ENCODE data around the gene CCDC146.

CCDC146 gene

DNA sequence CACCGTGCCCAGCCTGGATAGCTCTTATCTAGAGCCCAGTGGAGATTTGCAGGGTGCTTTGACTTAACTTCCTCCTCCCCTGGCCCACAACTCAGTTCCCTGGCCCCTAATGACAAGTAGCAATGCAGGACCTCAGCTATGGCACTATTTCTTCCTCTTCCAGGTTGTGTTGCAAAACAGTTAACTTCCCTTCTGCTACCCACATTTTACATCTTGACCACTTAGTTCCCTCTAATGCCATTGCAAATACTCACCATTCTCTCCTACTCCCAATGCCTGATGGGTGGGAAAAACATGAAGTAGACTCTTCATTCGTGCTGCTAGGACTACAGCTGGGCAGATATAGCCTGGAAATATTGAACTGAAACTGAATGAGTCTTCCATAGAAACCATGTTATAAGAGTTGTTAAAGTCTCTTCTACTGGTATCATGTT, 116.3 kb downstream of the CCDC146 start:
- Histone ChIP-seq H3K27ac (ENCODE audit: low read depth, low read length) (no peak overlapping the region), H2BK120ac (ENCODE audit: low read depth, low read length) (no peak overlapping the region), H3K18ac (ENCODE audit: low read length) (no peak overlapping the region), H3K56ac (ENCODE audit: low read length) (no peak overlapping the region), H2AK5ac (ENCODE audit: low read length) (no peak overlapping the region), H3K4me1 (ENCODE audit: control insufficient read depth, low read depth, low read length) (no peaks in the 10 kb centered on the region), H3K4ac (ENCODE audit: low read depth, low read length) (no peak overlapping the region), H3K36me3 (ENCODE audit: control insufficient read depth, insufficient read depth, low read length) (no peaks in the 10 kb centered on the region), H3K9ac (ENCODE audit: low read length) (no peak overlapping the region), H3K79me1 (ENCODE audit: low read length) (no peaks in the 10 kb centered on the region), H3K23ac (ENCODE audit: low read length) (no peak overlapping the region), H4K8ac (ENCODE audit: low read depth, low read length) (no peak overlapping the region), H3K4me2 (ENCODE audit: low read length) (no peak overlapping the region), H3K27me3 (ENCODE audit: insufficient read depth, low read length, poor library complexity) (no peaks in the 10 kb centered on the region), H2BK15ac (replicated peaks; ENCODE audit: low read depth) (no peak overlapping the region), H3K4me3 (ENCODE audit: low read length) (no peak overlapping the region), H4K5ac (ENCODE audit: low read length) (no peak overlapping the region), H2BK5ac (ENCODE audit: low read length) (no peak overlapping the region), H3K79me2 (ENCODE audit: control insufficient read depth, insufficient read depth, low read length) (no peaks in the 10 kb centered on the region)
- no peak for DNase-seq
- WGBS (ENCODE audit: extremely low coverage, insufficient coverage, low lambda C conversion rate), result no CpG with 5 or more reads among the region's 2 CpGs

DNA sequence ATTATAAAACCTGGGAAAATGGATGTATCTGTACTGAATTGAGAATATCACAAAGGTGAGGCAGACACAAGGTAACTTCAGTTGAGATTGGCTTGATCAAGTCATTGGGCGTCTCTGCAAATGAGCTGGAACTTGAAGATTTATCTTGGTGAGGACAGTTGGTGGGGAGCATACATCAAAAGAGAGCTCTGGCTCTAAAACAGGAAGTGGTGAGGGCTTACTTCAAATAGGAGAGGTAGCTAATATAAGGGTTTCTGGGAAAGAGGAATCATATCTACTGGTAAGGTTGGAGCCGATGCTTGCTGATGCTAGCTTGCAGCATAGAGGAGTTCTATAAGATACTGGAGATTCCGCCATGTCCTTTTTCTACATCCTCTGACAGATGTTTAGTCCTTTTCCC, 117.1 kb downstream of the CCDC146 start:
- no peak overlapping the region for H3K4me2 ChIP-seq (ENCODE audit: low read length)
- H4K8ac ChIP-seq (ENCODE audit: low read depth, low read length), result no peak overlapping the region
- H3K4me3 ChIP-seq (ENCODE audit: low read length), result no peak overlapping the region
- no peak overlapping the region for H3K4ac ChIP-seq (ENCODE audit: low read depth, low read length)
- no peak overlapping the region for H2BK5ac ChIP-seq (ENCODE audit: low read length)
- no peak overlapping the region for H3K9ac ChIP-seq (ENCODE audit: low read length)
- no peak overlapping the region for H2BK15ac ChIP-seq (replicated peaks; ENCODE audit: low read depth)
- H3K23ac ChIP-seq (ENCODE audit: low read length), result no peak overlapping the region
- H3K56ac ChIP-seq (ENCODE audit: low read length), result no peak overlapping the region
- no peak overlapping the region for H2BK120ac ChIP-seq (ENCODE audit: low read depth, low read length)
- no peaks in the 10 kb centered on the region for H3K27me3 ChIP-seq (ENCODE audit: insufficient read depth, low read length, poor library complexity)
- H3K79me2 ChIP-seq (ENCODE audit: control insufficient read depth, insufficient read depth, low read length), result no peaks in the 10 kb centered on the region
- H4K5ac ChIP-seq (ENCODE audit: low read length), result no peak overlapping the region
- no peak overlapping the region for H3K18ac ChIP-seq (ENCODE audit: low read length)
- H3K4me1 ChIP-seq (ENCODE audit: control insufficient read depth, low read depth, low read length), result no peaks in the 10 kb centered on the region
- DNase-seq, result no peak
- H2AK5ac ChIP-seq (ENCODE audit: low read length), result no peak overlapping the region
- no peaks in the 10 kb centered on the region for H3K79me1 ChIP-seq (ENCODE audit: low read length)
- no peak overlapping the region for H3K27ac ChIP-seq (ENCODE audit: low read depth, low read length)
- H3K36me3 ChIP-seq (ENCODE audit: control insufficient read depth, insufficient read depth, low read length), result no peaks in the 10 kb centered on the region
- no CpG with 5 or more reads among the region's 3 CpGs for WGBS (ENCODE audit: extremely low coverage, insufficient coverage, low lambda C conversion rate)

DNA sequence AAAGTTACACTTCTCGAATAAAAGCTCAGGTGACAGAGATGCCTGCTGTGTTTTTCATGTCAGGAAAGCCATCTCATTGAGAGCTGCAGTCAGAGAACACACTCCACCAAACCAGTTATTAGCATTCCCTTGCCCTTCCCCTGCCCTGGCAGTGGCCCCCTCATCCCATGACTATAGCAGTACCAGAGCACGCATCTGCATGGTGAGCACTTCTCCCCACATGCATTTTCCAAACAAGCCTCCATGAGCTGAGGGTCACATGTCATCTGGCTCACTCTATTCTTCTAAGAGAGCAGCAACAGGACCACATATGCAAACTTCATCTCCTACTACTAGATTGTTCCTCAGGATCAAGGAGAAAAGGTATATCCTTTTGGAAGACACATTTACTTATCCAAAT, 119.7 kb downstream of the CCDC146 start:
- Histone ChIP-seq H3K27ac (ENCODE audit: low read depth, low read length) (no peak overlapping the region), H2BK5ac (ENCODE audit: low read length) (no peak overlapping the region), H3K79me2 (ENCODE audit: control insufficient read depth, insufficient read depth, low read length) (no peaks in the 10 kb centered on the region), H3K79me1 (ENCODE audit: low read length) (no peaks in the 10 kb centered on the region), H3K9ac (ENCODE audit: low read length) (no peak overlapping the region), H3K23ac (ENCODE audit: low read length) (no peak overlapping the region), H4K5ac (ENCODE audit: low read length) (no peak overlapping the region), H4K8ac (ENCODE audit: low read depth, low read length) (no peak overlapping the region), H2AK5ac (ENCODE audit: low read length) (no peak overlapping the region), H2BK120ac (ENCODE audit: low read depth, low read length) (no peak overlapping the region), H3K4me1 (ENCODE audit: control insufficient read depth, low read depth, low read length) (no peaks in the 10 kb centered on the region), H3K36me3 (ENCODE audit: control insufficient read depth, insufficient read depth, low read length) (no peaks in the 10 kb centered on the region), H3K4me2 (ENCODE audit: low read length) (no peak overlapping the region), H3K4ac (ENCODE audit: low read depth, low read length) (no peak overlapping the region), H3K4me3 (ENCODE audit: low read length) (no peak overlapping the region), H3K27me3 (ENCODE audit: insufficient read depth, low read length, poor library complexity) (no peaks in the 10 kb centered on the region), H3K56ac (ENCODE audit: low read length) (no peak overlapping the region), H2BK15ac (replicated peaks; ENCODE audit: low read depth) (no peak overlapping the region), H3K18ac (ENCODE audit: low read length) (no peak overlapping the region)
- no CpG with 5 or more reads among the region's 2 CpGs for WGBS (ENCODE audit: extremely low coverage, insufficient coverage, low lambda C conversion rate)
- DNase-seq, result no peak

DNA sequence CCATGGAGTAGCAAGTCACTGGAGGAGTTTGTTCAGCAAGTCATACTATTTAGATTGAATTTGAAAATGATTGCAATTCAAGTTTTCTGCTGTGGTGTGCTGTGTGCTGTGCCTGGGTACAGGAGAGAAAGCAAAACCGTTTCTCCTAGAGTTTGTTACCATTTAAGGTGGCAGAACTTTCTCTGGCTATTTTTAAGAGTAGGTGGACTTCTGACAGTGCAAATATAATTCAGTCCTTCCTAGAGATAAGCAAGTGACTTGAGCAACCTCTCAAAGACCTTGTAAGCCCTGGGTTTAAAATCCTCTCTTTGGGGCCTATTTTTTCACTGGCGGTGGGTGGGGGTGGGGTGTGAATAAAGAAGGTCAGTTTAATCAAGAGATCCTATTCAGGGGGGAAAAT, 120.1 kb downstream of the CCDC146 start:
- Histone ChIP-seq H3K23ac (ENCODE audit: low read length) (no peak overlapping the region), H3K79me1 (ENCODE audit: low read length) (no peaks in the 10 kb centered on the region), H2BK15ac (replicated peaks; ENCODE audit: low read depth) (no peak overlapping the region), H3K27me3 (ENCODE audit: insufficient read depth, low read length, poor library complexity) (no peaks in the 10 kb centered on the region), H2BK5ac (ENCODE audit: low read length) (no peak overlapping the region), H3K36me3 (ENCODE audit: control insufficient read depth, insufficient read depth, low read length) (no peaks in the 10 kb centered on the region), H3K4me1 (ENCODE audit: control insufficient read depth, low read depth, low read length) (no peaks in the 10 kb centered on the region), H3K79me2 (ENCODE audit: control insufficient read depth, insufficient read depth, low read length) (no peaks in the 10 kb centered on the region), H3K4ac (ENCODE audit: low read depth, low read length) (no peak overlapping the region), H3K18ac (ENCODE audit: low read length) (no peak overlapping the region), H3K4me3 (ENCODE audit: low read length) (no peak overlapping the region), H3K4me2 (ENCODE audit: low read length) (no peak overlapping the region), H2BK120ac (ENCODE audit: low read depth, low read length) (no peak overlapping the region), H3K9ac (ENCODE audit: low read length) (no peak overlapping the region), H4K8ac (ENCODE audit: low read depth, low read length) (no peak overlapping the region), H4K5ac (ENCODE audit: low read length) (no peak overlapping the region), H3K56ac (ENCODE audit: low read length) (no peak overlapping the region), H2AK5ac (ENCODE audit: low read length) (no peak overlapping the region), H3K27ac (ENCODE audit: low read depth, low read length) (no peak overlapping the region)
- WGBS (ENCODE audit: extremely low coverage, insufficient coverage, low lambda C conversion rate), result no CpG with 5 or more reads among the region's 2 CpGs
- DNase-seq, result no peak

DNA sequence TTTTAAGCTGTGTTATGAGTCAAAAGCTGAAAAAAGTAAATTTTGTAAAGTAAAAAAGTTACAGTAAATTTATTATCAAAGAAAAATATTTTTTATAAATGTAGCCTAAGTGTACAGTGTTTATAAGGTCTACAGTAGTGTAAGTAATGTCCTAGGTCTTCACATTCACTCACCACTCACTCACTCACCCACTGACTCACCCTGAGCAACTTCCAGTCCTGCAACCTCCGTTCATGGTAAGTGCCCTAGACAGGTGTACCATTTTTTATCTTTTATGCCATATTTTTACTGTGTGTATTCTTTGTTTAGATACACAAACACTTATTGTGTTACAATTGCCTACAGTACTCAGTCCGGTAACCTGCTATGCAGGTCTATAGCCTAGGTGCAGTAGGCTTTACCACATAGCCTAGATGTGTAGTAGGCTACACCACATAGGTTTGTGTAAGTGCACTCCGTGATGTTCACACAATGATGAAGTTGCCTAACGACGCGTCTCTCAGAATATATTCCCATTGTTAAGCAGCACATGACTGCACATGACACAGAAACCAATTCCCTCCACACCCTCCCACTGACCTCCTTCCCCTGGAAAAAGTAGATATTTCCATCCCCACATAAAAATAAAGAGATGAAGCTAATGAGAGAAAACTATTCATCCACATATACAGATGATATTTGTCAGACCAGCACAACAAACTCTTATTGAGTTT, 122.0 kb downstream of the CCDC146 start:
- no peak overlapping the region for H3K4me3 ChIP-seq (ENCODE audit: low read length)
- DNase-seq, result no peak

More for the DNA sequence above, 122.0 kb downstream of the CCDC146 start:
- H2AK5ac ChIP-seq (ENCODE audit: low read length), result no peak overlapping the region
- no peak overlapping the region for H3K4me2 ChIP-seq (ENCODE audit: low read length)
- no peaks in the 10 kb centered on the region for H3K79me2 ChIP-seq (ENCODE audit: control insufficient read depth, insufficient read depth, low read length)
- H2BK15ac ChIP-seq (replicated peaks; ENCODE audit: low read depth), result no peak overlapping the region
- H3K4me1 ChIP-seq (ENCODE audit: control insufficient read depth, low read depth, low read length), result no peaks in the 10 kb centered on the region
- no peak overlapping the region for H3K56ac ChIP-seq (ENCODE audit: low read length)
- no peak overlapping the region for H3K27ac ChIP-seq (ENCODE audit: low read depth, low read length)
- H3K9ac ChIP-seq (ENCODE audit: low read length), result no peak overlapping the region
- H3K18ac ChIP-seq (ENCODE audit: low read length), result no peak overlapping the region
- H4K5ac ChIP-seq (ENCODE audit: low read length), result no peak overlapping the region
- H3K27me3 ChIP-seq (ENCODE audit: insufficient read depth, low read length, poor library complexity), result no peaks in the 10 kb centered on the region
- no peak overlapping the region for H2BK120ac ChIP-seq (ENCODE audit: low read depth, low read length)
- H4K8ac ChIP-seq (ENCODE audit: low read depth, low read length), result no peak overlapping the region
- no CpG with 5 or more reads among the region's 6 CpGs for WGBS (ENCODE audit: extremely low coverage, insufficient coverage, low lambda C conversion rate)
- H3K23ac ChIP-seq (ENCODE audit: low read length), result no peak overlapping the region
- H2BK5ac ChIP-seq (ENCODE audit: low read length), result no peak overlapping the region
- H3K36me3 ChIP-seq (ENCODE audit: control insufficient read depth, insufficient read depth, low read length), result no peaks in the 10 kb centered on the region
- H3K4ac ChIP-seq (ENCODE audit: low read depth, low read length), result no peak overlapping the region
- no peaks in the 10 kb centered on the region for H3K79me1 ChIP-seq (ENCODE audit: low read length)
